HL-60 (cell line): ENCODE results near the gene RFFL.

ENCODE experiments used
- DNase-seq, 2 experiments: peaks; one replicate each; pipeline ENCODE4 v3.0.0-alpha.2; 2010 to 2020; ENCODE audit warnings: low read depth in 1 of 2, low spot score in 1 of 2
- H3K27ac ChIP-seq: fragments of 250-450 bp; sonication (Bioruptor Pico); replicated peaks from 2 replicates; pipeline ENCODE4 v1.5.1; 2020; ENCODE audit warnings: mild to moderate bottlenecking, moderate library complexity
- H3K27me3 ChIP-seq: fragments of 250-450 bp; sonication (Bioruptor Pico); 2 replicates; pipeline ENCODE4 v1.5.1; 2021; ENCODE audit warnings: mild to moderate bottlenecking, moderate library complexity; ENCODE audit not compliant: insufficient read depth, poor library complexity, severe bottlenecking
- H3K4me3 ChIP-seq: replicated peaks from 2 replicates; pipeline ENCODE4 v1.5.1; 2011; ENCODE audit warnings: mild to moderate bottlenecking, control low read depth, low read length; ENCODE audit not compliant: insufficient read depth
- CTCF ChIP-seq: IDR thresholded peaks from one replicate; pipeline ENCODE4 v1.5.1; 2011; ENCODE audit warnings: low read length, control low read depth, inconsistent platforms; ENCODE audit not compliant: insufficient read depth
- GABPA ChIP-seq: IDR thresholded peaks from 2 replicates; pipeline ENCODE4 v1.6.1; 2012; ENCODE audit warnings: low read depth
- POLR2AphosphoS5 ChIP-seq: IDR thresholded peaks from 2 replicates; pipeline ENCODE4 v1.6.1; 2012; ENCODE audit warnings: low read depth
- SPI1 ChIP-seq: IDR thresholded peaks from 2 replicates; pipeline ENCODE4 v1.6.1; 2012; ENCODE audit warnings: low read depth, mild to moderate bottlenecking, borderline replicate concordance
- TF ChIP-seq, protein P1 (sequence below): IDR thresholded peaks from 2 replicates; pipeline ENCODE4 v1.6.1; 2012; ENCODE audit warnings: low read depth; ENCODE audit not compliant: insufficient replicate concordance

Gene RFFL

GRCh38 chr17:34997355-34997862 is 66.1 kb downstream of the RFFL start:
- Histone ChIP-seq H3K27me3 (no peaks in the 10 kb centered on the region), H3K27ac (peak overlapping the region; percentile 16), H3K4me3 (no peak overlapping the region)
- TF ChIP-seq CTCF (no peak), SPI1 (no peak), POLR2AphosphoS5 (no peak)
- DNase-seq = no peak

DNA sequence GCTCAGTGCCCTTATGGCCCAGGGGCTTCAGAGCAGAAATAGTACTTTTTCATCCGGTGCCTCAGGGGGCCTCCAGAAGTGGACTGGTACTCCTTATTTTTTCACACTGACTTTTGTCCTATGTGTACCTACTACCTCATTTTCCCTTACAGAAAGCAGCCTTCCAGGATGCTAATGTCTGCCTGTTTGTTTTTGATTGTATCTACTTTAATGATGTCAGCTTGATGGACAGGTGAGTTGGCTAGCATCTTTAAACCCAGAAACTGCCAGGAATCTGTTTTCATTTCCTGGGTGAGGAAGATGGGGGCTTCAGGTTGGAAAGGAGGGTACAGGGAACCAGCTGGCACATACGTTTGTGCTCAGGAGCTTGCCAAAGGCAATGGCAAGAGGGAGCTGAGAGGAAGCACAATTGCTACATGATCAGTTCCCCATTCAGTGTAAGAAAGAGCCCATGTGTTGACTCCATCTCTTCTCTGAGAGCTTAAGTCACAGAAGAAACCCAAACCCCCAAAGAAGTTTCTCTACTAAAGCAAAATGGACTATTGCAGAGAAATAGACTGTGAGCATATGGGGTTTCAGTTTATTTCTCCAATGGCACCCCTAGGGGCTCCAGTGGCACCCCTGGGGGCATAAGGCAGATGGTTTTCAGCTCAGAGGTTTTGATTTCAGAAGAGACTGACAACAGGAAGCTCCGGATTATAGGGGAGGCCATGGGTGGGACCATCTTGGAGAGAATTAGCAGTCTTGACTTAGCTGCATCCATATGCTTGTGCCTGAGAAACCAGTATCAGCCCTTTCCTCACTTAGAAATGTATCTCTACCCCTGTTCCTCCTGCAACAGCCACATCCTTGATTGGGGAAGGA is 66.9 kb downstream of the RFFL start:
- Histone ChIP-seq H3K27ac (peak overlapping the region; percentile 54), H3K27me3 (no peaks in the 10 kb centered on the region), H3K4me3 (no peak overlapping the region)
- peak; percentile 36 to 55 for DNase-seq
- peak; percentile 80 for TF ChIP-seq SPI1
- TF ChIP-seq, protein P1, sequence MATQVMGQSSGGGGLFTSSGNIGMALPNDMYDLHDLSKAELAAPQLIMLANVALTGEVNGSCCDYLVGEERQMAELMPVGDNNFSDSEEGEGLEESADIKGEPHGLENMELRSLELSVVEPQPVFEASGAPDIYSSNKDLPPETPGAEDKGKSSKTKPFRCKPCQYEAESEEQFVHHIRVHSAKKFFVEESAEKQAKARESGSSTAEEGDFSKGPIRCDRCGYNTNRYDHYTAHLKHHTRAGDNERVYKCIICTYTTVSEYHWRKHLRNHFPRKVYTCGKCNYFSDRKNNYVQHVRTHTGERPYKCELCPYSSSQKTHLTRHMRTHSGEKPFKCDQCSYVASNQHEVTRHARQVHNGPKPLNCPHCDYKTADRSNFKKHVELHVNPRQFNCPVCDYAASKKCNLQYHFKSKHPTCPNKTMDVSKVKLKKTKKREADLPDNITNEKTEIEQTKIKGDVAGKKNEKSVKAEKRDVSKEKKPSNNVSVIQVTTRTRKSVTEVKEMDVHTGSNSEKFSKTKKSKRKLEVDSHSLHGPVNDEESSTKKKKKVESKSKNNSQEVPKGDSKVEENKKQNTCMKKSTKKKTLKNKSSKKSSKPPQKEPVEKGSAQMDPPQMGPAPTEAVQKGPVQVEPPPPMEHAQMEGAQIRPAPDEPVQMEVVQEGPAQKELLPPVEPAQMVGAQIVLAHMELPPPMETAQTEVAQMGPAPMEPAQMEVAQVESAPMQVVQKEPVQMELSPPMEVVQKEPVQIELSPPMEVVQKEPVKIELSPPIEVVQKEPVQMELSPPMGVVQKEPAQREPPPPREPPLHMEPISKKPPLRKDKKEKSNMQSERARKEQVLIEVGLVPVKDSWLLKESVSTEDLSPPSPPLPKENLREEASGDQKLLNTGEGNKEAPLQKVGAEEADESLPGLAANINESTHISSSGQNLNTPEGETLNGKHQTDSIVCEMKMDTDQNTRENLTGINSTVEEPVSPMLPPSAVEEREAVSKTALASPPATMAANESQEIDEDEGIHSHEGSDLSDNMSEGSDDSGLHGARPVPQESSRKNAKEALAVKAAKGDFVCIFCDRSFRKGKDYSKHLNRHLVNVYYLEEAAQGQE = no peak

DNA sequence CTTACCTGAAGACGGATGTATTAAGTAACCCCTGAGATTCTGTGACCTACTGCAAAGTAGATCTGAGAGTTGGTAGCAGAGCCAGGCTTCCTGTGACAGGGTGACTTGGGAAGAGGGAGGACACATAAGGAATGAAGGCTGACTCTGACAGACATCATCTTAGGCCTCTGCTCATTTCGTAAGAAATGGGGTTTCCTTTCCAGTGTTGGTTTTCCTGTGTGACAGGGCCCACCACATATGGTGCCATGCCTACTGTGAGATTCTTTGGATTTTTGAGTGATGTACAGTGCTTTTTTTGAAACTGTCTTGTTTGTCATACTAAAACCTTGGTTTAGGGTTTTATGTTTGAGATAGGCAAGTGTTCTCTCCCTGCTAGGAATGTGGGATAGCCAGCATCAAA is 70.5 kb downstream of the RFFL start:
- TF ChIP-seq, protein P1 = no peak
- TF ChIP-seq SPI1 (no peak), GABPA (no peak), CTCF (no peak), POLR2AphosphoS5 (no peak)
- Histone ChIP-seq H3K27me3 (no peaks in the 10 kb centered on the region), H3K27ac (peak overlapping the region; percentile 92), H3K4me3 (no peak overlapping the region)
- DNase-seq = no peak

GRCh38 chr17:34991606-34992005 is 71.9 kb downstream of the RFFL start:
- H3K27me3 ChIP-seq = no peaks in the 10 kb centered on the region
- DNase-seq = peak; percentile 43 to 66
- H3K4me3 ChIP-seq = no peak overlapping the region
- TF ChIP-seq, protein P1 = no peak
- no peak for TF ChIP-seq CTCF
- no peak for TF ChIP-seq POLR2AphosphoS5
- TF ChIP-seq SPI1 = no peak
- TF ChIP-seq GABPA = no peak
- H3K27ac ChIP-seq = peak overlapping the region; percentile 92
